HG02588 (cell line): ENCODE measurements around the gene ZCCHC3.

Source experiments
- ATAC-seq: cut with Tn5 transposase; IDR thresholded peaks from one replicate; pipeline ENCODE4 v1.9.1; 2021; ENCODE audit warnings: mild to moderate bottlenecking, moderate library complexity; ENCODE audit not compliant: unreplicated experiment

Gene ZCCHC3

GRCh38 chr20:341682-342081 is 44.3 kb downstream of the ZCCHC3 start:
- no peak for ATAC-seq

DNA sequence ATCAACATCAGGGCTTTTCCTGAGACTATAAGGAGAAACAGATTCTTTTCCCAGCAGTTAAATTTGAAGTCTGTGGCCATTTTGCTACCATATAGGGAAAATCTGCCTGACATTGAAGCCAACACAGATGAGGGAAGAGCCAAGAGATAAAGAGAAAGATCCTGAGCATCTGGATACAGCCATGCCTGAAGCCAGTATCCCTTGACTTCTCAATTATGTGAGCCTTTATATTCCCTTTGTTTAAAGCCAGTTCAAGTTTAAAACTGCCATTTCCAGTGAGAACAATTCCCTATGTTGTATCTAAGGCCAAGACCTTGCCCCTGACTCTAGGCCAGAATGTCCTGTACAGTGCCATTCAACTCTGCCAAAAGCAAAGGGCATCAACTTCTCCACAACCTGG is 45.7 kb downstream of the ZCCHC3 start:
- no peak for ATAC-seq

DNA sequence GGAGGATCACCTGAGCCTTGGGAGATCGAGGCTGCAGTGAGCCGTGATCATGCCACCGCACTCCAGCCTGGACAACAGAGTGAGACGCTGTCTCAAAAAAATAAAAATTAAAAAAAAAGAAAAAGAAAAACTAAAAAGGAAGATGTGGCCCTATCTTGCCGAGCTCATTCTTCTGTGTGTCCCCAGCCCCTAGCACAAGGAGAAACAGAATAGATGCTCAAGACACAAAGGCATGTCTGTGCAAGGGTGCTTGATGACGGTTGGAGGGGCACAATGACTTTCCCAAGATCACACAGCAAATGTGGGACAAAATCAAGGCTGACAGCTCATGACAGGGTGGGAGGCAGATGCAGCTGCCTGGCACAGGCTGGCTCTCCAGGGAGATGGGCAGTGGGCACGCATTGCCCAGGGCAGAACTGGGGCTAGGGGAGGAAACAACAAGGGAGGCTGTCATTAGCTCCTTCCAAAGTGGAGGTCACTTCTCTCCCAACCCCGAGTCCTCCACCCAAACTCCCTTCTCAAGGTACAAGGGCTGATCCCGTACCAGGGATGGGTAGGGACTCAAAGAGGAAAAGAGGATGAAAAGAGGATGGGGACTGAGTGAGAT is 48.8 kb downstream of the ZCCHC3 start:
- ATAC-seq = no peak

- peak; percentile 29 for ATAC-seq
Observed at GRCh38 chr20:346640-347316, 49.4 kb downstream of the ZCCHC3 start, which contains the start of gene NRSN2. NRSN2 (plus strand) TSS chr20:347111; CDS start chr20:349644, 2,533 bp downstream.

- no peak for ATAC-seq
Observed at GRCh38 chr20:347317-347639, 49.9 kb downstream of the ZCCHC3 start.

- peak; percentile 72 for ATAC-seq
Observed at GRCh38 chr20:347640-348484, 50.5 kb downstream of the ZCCHC3 start.

DNA sequence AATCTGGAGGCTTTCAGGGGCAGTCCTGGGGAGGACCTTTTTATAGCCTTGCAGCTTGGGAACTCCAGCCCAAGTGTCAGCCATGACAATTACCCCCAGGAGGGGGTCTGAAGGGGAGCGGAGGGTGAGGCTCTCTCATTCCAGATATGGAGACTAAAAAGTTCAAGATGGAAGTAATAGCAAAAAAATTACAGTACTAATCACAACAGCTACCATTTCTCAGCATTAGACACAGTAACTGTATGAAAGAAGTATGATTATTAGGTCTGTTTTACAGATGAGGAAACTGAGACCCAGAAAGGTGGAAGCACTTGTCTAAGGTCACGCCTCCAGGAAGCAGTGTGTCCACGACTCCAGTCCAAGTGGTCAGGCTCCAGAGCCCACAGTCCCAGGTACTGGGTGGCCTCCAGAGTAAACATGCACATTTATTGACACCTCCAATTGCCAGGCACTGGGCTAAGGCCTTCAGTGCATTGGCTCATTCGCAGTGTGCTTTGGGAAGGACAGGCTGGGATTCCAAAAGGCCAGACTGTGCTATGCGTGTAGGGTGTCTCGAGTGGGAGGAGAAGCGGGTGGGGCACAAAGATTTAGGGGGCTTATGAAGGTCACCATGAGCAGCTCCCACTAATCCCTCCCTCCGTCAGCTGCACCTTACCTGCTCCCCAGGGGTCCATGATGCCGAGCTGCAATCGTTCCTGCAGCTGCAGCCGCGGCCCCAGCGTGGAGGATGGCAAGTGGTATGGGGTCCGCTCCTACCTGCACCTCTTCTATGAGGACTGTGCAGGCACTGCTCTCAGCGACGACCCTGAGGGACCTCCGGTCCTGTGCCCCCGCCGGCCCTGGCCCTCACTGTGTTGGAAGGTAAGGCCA is 51.8 kb downstream of the ZCCHC3 start:
- no peak for ATAC-seq
